ENCODE data around the gene STMN3. TPM values are rescaled to one million over a fixed set of nuclear protein-coding genes. Genes with fewer than 3 reads are reported as not detected.
"Not testable (repeated sequence)": the region's sequence is repeated elsewhere in the genome, so short reads cannot be mapped to it uniquely, and the experiment has no call there.

Gene STMN3
- total and polyA plus RNA-seq, 3 donors from 2014 or later = 8.4 to 16.5 (median 15.1) TPM

- DNase-seq = no peak
- intact Hi-C loops (cut with DNase I; ENCODE audit: low total_unique reads) = no loop called here
- Histone ChIP-seq H3K4me1 (no peaks in the 10 kb centered on the region), H3K36me3 (ENCODE audit: low read depth, missing control alignments) (no peaks in the 10 kb centered on the region), H3K4me3 (no peak overlapping the region), H3K27ac (no peak overlapping the region), H3K27me3 (no peaks in the 10 kb centered on the region), H3K9me3 (no peaks in the 10 kb centered on the region)
- 92 to 96% methylated on average over 12 to 20 of the region's 20 CpGs for WGBS, 2 donors
- TF ChIP-seq CTCF (IDR thresholded peaks at IDR 0.05) = no peak
- TF ChIP-seq POLR2A (IDR thresholded peaks at IDR 0.05) = no peak
These were observed 22.6 kb upstream of the STMN3 start for GRCh38 chr20:63675681-63676368.

- Histone ChIP-seq H3K36me3 (ENCODE audit: low read depth, missing control alignments) (no peaks in the 10 kb centered on the region), H3K9me3 (no peaks in the 10 kb centered on the region), H3K4me3 (no peak overlapping the region), H3K27me3 (no peaks in the 10 kb centered on the region), H3K27ac (no peak overlapping the region), H3K4me1 (no peaks in the 10 kb centered on the region)
- DNase-seq = no peak
- WGBS, 2 donors = 93% methylated on average over 14 of the region's 14 CpGs; no CpG with 5 or more reads in 1 of the 2 donors
- intact Hi-C loops (cut with DNase I; ENCODE audit: low total_unique reads) = no loop called here
- TF ChIP-seq CTCF (IDR thresholded peaks at IDR 0.05) (no peak), POLR2A (IDR thresholded peaks at IDR 0.05) (no peak)
These were observed 20.7 kb upstream of the STMN3 start for GRCh38 chr20:63673951-63674350.

GRCh38 chr20:63672666-63673065 is 19.4 kb upstream of the STMN3 start:
- Histone ChIP-seq H3K27ac (no peak overlapping the region), H3K36me3 (ENCODE audit: low read depth, missing control alignments) (no peaks in the 10 kb centered on the region), H3K27me3 (no peaks in the 10 kb centered on the region), H3K4me3 (no peak overlapping the region), H3K9me3 (no peaks in the 10 kb centered on the region), H3K4me1 (no peaks in the 10 kb centered on the region)
- TF ChIP-seq POLR2A (IDR thresholded peaks at IDR 0.05) = no peak
- no peak for TF ChIP-seq CTCF (IDR thresholded peaks at IDR 0.05)
- DNase-seq = no peak
- WGBS, 2 donors = 88 to 97% methylated on average over 8 to 10 of the region's 10 CpGs
- intact Hi-C loops (cut with DNase I; ENCODE audit: low total_unique reads) = no loop called here

- 91 to 99% methylated on average over 10 to 12 of the region's 12 CpGs for WGBS, 2 donors
- H3K36me3 ChIP-seq (ENCODE audit: low read depth, missing control alignments); intact Hi-C loops (cut with DNase I; ENCODE audit: low total_unique reads): not testable (repeated sequence)
These were observed 18.5 kb upstream of the STMN3 start for GRCh38 chr20:63671695-63672094.

GRCh38 chr20:63668351-63668750 is 15.1 kb upstream of the STMN3 start:
- Histone ChIP-seq H3K9me3 (no peaks in the 10 kb centered on the region), H3K27ac (no peak overlapping the region), H3K4me3 (no peak overlapping the region), H3K36me3 (ENCODE audit: low read depth, missing control alignments) (no peaks in the 10 kb centered on the region), H3K4me1 (no peaks in the 10 kb centered on the region), H3K27me3 (no peaks in the 10 kb centered on the region)
- intact Hi-C loops (cut with DNase I; ENCODE audit: low total_unique reads) = no loop called here
- WGBS, 2 donors = 94 to 98% methylated on average over 11 of the region's 11 CpGs
- no peak for DNase-seq
- TF ChIP-seq CTCF (IDR thresholded peaks at IDR 0.05) = no peak

More at GRCh38 chr20:63671695-63672094, 18.5 kb upstream of the STMN3 start:
- H3K27ac ChIP-seq, DNase-seq, H3K9me3 ChIP-seq, H3K4me1 ChIP-seq, H3K4me3 ChIP-seq, H3K27me3 ChIP-seq: not testable (repeated sequence)

Data from testis (tissue), 3 donors.